B cell (primary cell): ENCODE results near the gene GP1BB.

Experiments
- CTCF ChIP-seq: fragments of 200-600 bp; IDR thresholded peaks from one replicate; pipeline ENCODE4 v1.8.0; 2022; ENCODE audit warnings: antibody characterized with exemption, mild to moderate bottlenecking
- EZH2 ChIP-seq: IDR thresholded peaks from 2 replicates; pipeline ENCODE4 v1.6.1; 2012; ENCODE audit warnings: borderline replicate concordance, low read depth, mild to moderate bottlenecking, moderate library complexity, low read length; ENCODE audit not compliant: insufficient read depth, poor library complexity, severe bottlenecking

- no peak for TF ChIP-seq EZH2
- no peak for TF ChIP-seq CTCF
These were observed 12.5 kb downstream of the GP1BB start for GRCh38 chr22:19735665-19736510.
